ENCODE data around the gene BMPR1A. TPM values are rescaled to one million over a fixed set of nuclear protein-coding genes. Genes with fewer than 3 reads are reported as not detected.

Gene BMPR1A
- total RNA-seq, 1 experiment from 2014 or later: 24.3 TPM

- TF ChIP-seq EZH2 (IDR thresholded peaks at IDR 0.05; ENCODE audit: low read depth): no peak
- no peak for TF ChIP-seq CTCF (conservative IDR thresholded peaks at IDR 0.05)
- Histone ChIP-seq H3K27me3 (ENCODE audit: insufficient read depth, low read depth) (no peaks in the 10 kb centered on the region), H3K4me3 (no peak overlapping the region), H3K4me2 (no peak overlapping the region), H4K20me1 (ENCODE audit: insufficient read depth) (peaks cover 6% of the 10 kb centered on the region; the same call in 1 of the 2 replicates), H3K9me2 (ENCODE audit: insufficient read depth) (no peaks in the 10 kb centered on the region), H3K27ac (no peak overlapping the region), H3K9me3 (ENCODE audit: insufficient read depth, low read depth) (no peaks in the 10 kb centered on the region), H3K36me3 (ENCODE audit: low read depth) (no peaks in the 10 kb centered on the region), H3F3A (ENCODE audit: insufficient read depth, low read depth) (no peaks in the 10 kb centered on the region), H3K79me2 (ENCODE audit: low read depth) (peaks cover 47% of the 10 kb centered on the region), H2AFZ (no peak overlapping the region), H3K4me1 (replicated peaks; ENCODE audit: insufficient read depth) (no peaks in the 10 kb centered on the region)
- no peak for DNase-seq
- no TSS peak for BruUV-seq (replicated peaks)
- CTCF ChIA-PET: no interaction called here
- POLR2A ChIA-PET (ENCODE audit: unreplicated experiment): no interaction called here
- intact Hi-C loops (cut with micrococcal nuclease; ENCODE audit: unreplicated experiment): no loop called here
Observed at GRCh38 chr10:86785968-86786367, 29.5 kb downstream of the BMPR1A start.

- ChIA-PET CTCF (no interaction called here), POLR2A (ENCODE audit: unreplicated experiment) (no interaction called here)
- Histone ChIP-seq H3K79me2 (ENCODE audit: low read depth) (peaks cover 43% of the 10 kb centered on the region), H3F3A (ENCODE audit: insufficient read depth, low read depth) (no peaks in the 10 kb centered on the region), H3K4me1 (replicated peaks; ENCODE audit: insufficient read depth) (no peaks in the 10 kb centered on the region), H3K27ac (no peak overlapping the region), H4K20me1 (ENCODE audit: insufficient read depth) (peaks cover 6% of the 10 kb centered on the region; the same call in 1 of the 2 replicates), H3K9me2 (ENCODE audit: insufficient read depth) (no peaks in the 10 kb centered on the region), H3K9me3 (ENCODE audit: insufficient read depth, low read depth) (no peaks in the 10 kb centered on the region), H2AFZ (no peak overlapping the region), H3K27me3 (ENCODE audit: insufficient read depth, low read depth) (no peaks in the 10 kb centered on the region), H3K4me2 (no peak overlapping the region), H3K4me3 (no peak overlapping the region), H3K36me3 (ENCODE audit: low read depth) (no peaks in the 10 kb centered on the region)
- TF ChIP-seq CTCF (conservative IDR thresholded peaks at IDR 0.05) (no peak), EZH2 (IDR thresholded peaks at IDR 0.05; ENCODE audit: low read depth) (no peak)
- intact Hi-C loops (cut with micrococcal nuclease; ENCODE audit: unreplicated experiment): no loop called here
- DNase-seq: no peak
- BruUV-seq (replicated peaks): no TSS peak
Observed at GRCh38 chr10:86786368-86786767, 29.9 kb downstream of the BMPR1A start.

GRCh38 chr10:86790394-86790793 is 34.0 kb downstream of the BMPR1A start:
- BruUV-seq (replicated peaks): no TSS peak
- POLR2A ChIA-PET (ENCODE audit: unreplicated experiment): no interaction called here

More at GRCh38 chr10:86790394-86790793, 34.0 kb downstream of the BMPR1A start:
- no peak for DNase-seq
- no peak overlapping the region for H2AFZ ChIP-seq
- intact Hi-C loops (cut with micrococcal nuclease; ENCODE audit: unreplicated experiment): loop anchor here (5.0 kb wide), 1 partner anchor 33 kb away; the partner anchor contains the start of gene BMPR1A
- peaks cover 5% of the 10 kb centered on the region for H3K4me1 ChIP-seq (replicated peaks; ENCODE audit: insufficient read depth)
- H3K36me3 ChIP-seq (ENCODE audit: low read depth): no peaks in the 10 kb centered on the region
- no peak overlapping the region for H3K27ac ChIP-seq
- no peak overlapping the region for H3K4me2 ChIP-seq
- peaks cover 6% of the 10 kb centered on the region; the same call in 1 of the 2 replicates for H4K20me1 ChIP-seq (ENCODE audit: insufficient read depth)
- H3K79me2 ChIP-seq (ENCODE audit: low read depth): peaks cover 13% of the 10 kb centered on the region
- no peaks in the 10 kb centered on the region for H3K9me2 ChIP-seq (ENCODE audit: insufficient read depth)
- H3F3A ChIP-seq (ENCODE audit: insufficient read depth, low read depth): no peaks in the 10 kb centered on the region
- CTCF ChIA-PET: no interaction called here
- no peaks in the 10 kb centered on the region for H3K9me3 ChIP-seq (ENCODE audit: insufficient read depth, low read depth)
- no peaks in the 10 kb centered on the region for H3K27me3 ChIP-seq (ENCODE audit: insufficient read depth, low read depth)
- TF ChIP-seq EZH2 (IDR thresholded peaks at IDR 0.05; ENCODE audit: low read depth) (no peak), CTCF (conservative IDR thresholded peaks at IDR 0.05) (no peak)
- H3K4me3 ChIP-seq: no peak overlapping the region

All from PC-9 (cell line).